Left ventricle myocardium inferior (tissue), 1 donor: ENCODE results near the gene TINAGL1. TPM values are rescaled to one million over a fixed set of nuclear protein-coding genes. Genes with fewer than 3 reads are reported as not detected.

Source experiments
- DNase-seq: peaks from one replicate; pipeline ENCODE4 v3.0.0-alpha.2; 2020
- H3K27ac ChIP-seq: fragments of 200-600 bp; replicated peaks from 2 replicates; pipeline ENCODE4 v1.8.0; 2021
- H3K27me3 ChIP-seq: fragments of 200-600 bp; 2 replicates; pipeline ENCODE4 v1.8.0; 2021; ENCODE audit warnings: low read depth
- H3K36me3 ChIP-seq: fragments of 200-600 bp; 2 replicates; pipeline ENCODE4 v1.8.0; 2021
- H3K4me1 ChIP-seq: fragments of 200-600 bp; 2 replicates; pipeline ENCODE4 v1.8.0; 2021
- H3K4me3 ChIP-seq: fragments of 200-600 bp; 2 replicates; pipeline ENCODE4 v1.8.0; 2021; ENCODE audit warnings: mild to moderate bottlenecking, moderate library complexity
- H3K9me3 ChIP-seq: fragments of 200-600 bp; replicated peaks from 2 replicates; pipeline ENCODE4 v1.8.0; 2021
- CTCF ChIP-seq: fragments of 200-600 bp; IDR thresholded peaks from 2 replicates; pipeline ENCODE4 v1.8.0; 2021; ENCODE audit warnings: antibody characterized with exemption, mild to moderate bottlenecking, borderline replicate concordance
- intact Hi-C: fragments of 100-400 bp; cut with micrococcal nuclease; formaldehyde crosslinking; loops from one replicate; pipeline ENCODE4 v1.11.0; 2022
- total RNA-seq: library from RNA; stranded (reverse); fragmentation: NEBNext Ultra II Directional; extraction: Animal tissue kit (Norgen Biotek cat#: 25700); gene quantifications from one replicate; pipeline ENCODE4 v1.2.1, GENCODE V29; 2021
- donor health status: DM: no; HTN: yes; CAD: no; lungs with severe emphysema.

Gene TINAGL1
- total RNA-seq, 1 donor from 2014 or later = 223 TPM

GRCh38 chr1:31617916-31618746, 41.8 kb downstream of the TINAGL1 start:
- TF ChIP-seq CTCF = peak; percentile 91
- Histone ChIP-seq H3K4me1 (peaks cover 54% of the 10 kb centered on the region), H3K36me3 (no peaks in the 10 kb centered on the region), H3K9me3 (no peaks in the 10 kb centered on the region), H3K4me3 (peak overlapping the region; percentile 67), H3K27me3 (peaks cover 12% of the 10 kb centered on the region), H3K27ac (peak overlapping the region; percentile 36)
- intact Hi-C loops = no loop called here
- peak; percentile 42 for DNase-seq

- Histone ChIP-seq H3K4me3 (no peak overlapping the region), H3K9me3 (no peaks in the 10 kb centered on the region), H3K27ac (no peak overlapping the region), H3K36me3 (no peaks in the 10 kb centered on the region), H3K4me1 (peaks cover 43% of the 10 kb centered on the region), H3K27me3 (peaks cover 12% of the 10 kb centered on the region)
- intact Hi-C loops = no loop called here
- TF ChIP-seq CTCF = no peak
- no peak for DNase-seq
Measured at GRCh38 chr1:31618916-31619846, 42.9 kb downstream of the TINAGL1 start.

DNA sequence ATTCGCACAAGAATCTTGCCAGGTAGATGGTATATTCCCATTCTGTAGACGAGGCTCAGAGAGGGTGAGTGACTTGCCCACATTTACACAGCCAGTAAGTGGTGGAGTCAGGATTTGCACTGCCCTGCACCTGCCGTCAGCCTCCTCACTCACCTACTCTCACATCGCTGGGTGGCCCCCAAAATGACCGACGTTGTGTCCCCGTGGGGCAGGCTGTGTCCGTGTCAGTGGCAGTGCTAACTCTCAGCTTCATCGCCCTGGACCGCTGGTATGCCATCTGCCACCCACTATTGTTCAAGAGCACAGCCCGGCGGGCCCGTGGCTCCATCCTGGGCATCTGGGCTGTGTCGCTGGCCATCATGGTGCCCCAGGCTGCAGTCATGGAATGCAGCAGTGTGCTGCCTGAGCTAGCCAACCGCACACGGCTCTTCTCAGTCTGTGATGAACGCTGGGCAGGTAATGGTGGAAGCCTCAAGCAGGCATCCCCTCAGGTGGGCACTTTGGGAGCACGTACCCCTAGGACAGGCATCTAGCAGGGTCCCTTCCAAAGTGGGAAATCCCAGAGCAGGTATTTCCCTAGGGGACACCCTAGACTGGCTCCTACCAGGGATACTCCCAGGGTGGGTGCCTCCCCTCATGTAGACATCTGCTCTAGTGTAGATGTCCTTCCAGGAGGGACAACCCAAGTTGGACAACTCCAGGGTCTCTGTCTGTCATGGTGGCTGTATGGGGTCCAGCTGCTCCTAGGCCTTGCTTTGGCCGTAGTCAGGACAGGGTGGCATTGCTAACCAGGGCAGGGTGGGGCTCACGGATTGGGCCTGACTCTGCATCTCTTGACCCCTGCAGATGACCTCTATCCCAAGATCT, 44.5 kb downstream of the TINAGL1 start:
- Histone ChIP-seq H3K36me3 (no peaks in the 10 kb centered on the region), H3K4me1 (peaks cover 42% of the 10 kb centered on the region), H3K27ac (no peak overlapping the region), H3K27me3 (peaks cover 12% of the 10 kb centered on the region), H3K4me3 (no peak overlapping the region), H3K9me3 (no peaks in the 10 kb centered on the region)
- DNase-seq = no peak
- intact Hi-C loops = no loop called here
- TF ChIP-seq CTCF = no peak

DNA sequence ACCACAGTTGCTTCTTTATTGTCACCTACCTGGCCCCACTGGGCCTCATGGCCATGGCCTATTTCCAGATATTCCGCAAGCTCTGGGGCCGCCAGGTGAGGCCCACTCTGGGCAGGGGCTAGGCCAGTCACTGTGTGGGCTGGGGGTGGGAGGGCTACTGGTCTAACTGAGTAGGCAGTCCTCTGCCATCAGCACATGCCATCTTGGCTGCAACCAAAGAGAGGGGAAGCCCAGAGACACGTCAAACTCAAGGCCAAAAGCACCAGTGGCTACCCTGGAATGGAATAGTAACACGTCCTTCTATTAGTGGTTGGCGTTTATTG, 45.1 kb downstream of the TINAGL1 start:
- no peak overlapping the region for H3K4me3 ChIP-seq
- H3K27me3 ChIP-seq = peaks cover 12% of the 10 kb centered on the region
- H3K9me3 ChIP-seq = no peaks in the 10 kb centered on the region
- peaks cover 48% of the 10 kb centered on the region for H3K4me1 ChIP-seq
- intact Hi-C loops = no loop called here
- no peak for TF ChIP-seq CTCF
- H3K27ac ChIP-seq = peak overlapping the region; percentile 60
- no peaks in the 10 kb centered on the region for H3K36me3 ChIP-seq
- no peak for DNase-seq
